Omental fat pad (tissue), 4 donors: ENCODE data around the gene APEX2. TPM values are rescaled to one million over a fixed set of nuclear protein-coding genes. Genes with fewer than 3 reads are reported as not detected.

Source experiments
- ATAC-seq: fragments of 150-250 bp; one replicate; pipeline ENCODE4 v1.9.1; 2016; ENCODE audit warnings: mild to moderate bottlenecking, moderate library complexity; ENCODE audit not compliant: low FRiP score
- DNase-seq: peaks from one replicate; pipeline ENCODE4 v3.0.0-alpha.2; 2019; ENCODE audit warnings: low spot score
- CTCF ChIP-seq, 3 donors: fragments of 450-650 bp; IDR thresholded peaks; one replicate each; pipeline ENCODE4 v1.5.1; 2016 to 2017; ENCODE audit warnings: antibody characterized with exemption in 3 of 3, mild to moderate bottlenecking in 3 of 3, moderate library complexity in 2 of 3
- total RNA-seq, 4 donors: library from RNA; depleted of rRNA; stranded (reverse); fragments of >200 nt; gene quantifications; one replicate each; pipeline ENCODE4 v1.1.0, GENCODE V29; 2016

Gene APEX2
- 10 to 100 TPM in 2 of 4 donors, 1 to 10 TPM in 2; 6.9 to 10.3 (median 9.0) TPM for total RNA-seq

- peak; percentile 95 for ATAC-seq
- DNase-seq, result peak; percentile 46
- TF ChIP-seq CTCF (IDR thresholded peaks at IDR 0.05), result no peak
These were observed at the start of gene APEX2 for GRCh38 chrX:54999717-55000598. Gene APEX2 (plus strand): TSS chrX:55000363. CDS start chrX:55000423, 60 bp downstream.

GRCh38 chrX:54950730-54951375, 49.3 kb upstream of the APEX2 start:
- no peak for ATAC-seq
- no peak for DNase-seq
- no peak for TF ChIP-seq CTCF (IDR thresholded peaks at IDR 0.05)

- no peak for DNase-seq
- TF ChIP-seq CTCF (IDR thresholded peaks at IDR 0.05), result no peak
- no peak for ATAC-seq
These were observed 38.4 kb upstream of the APEX2 start for GRCh38 chrX:54961750-54962149.

- no peak for TF ChIP-seq CTCF (IDR thresholded peaks at IDR 0.05)
- DNase-seq (no peak), ATAC-seq (no peak)
These were observed 35.2 kb upstream of the APEX2 start for GRCh38 chrX:54964766-54965497.

- TF ChIP-seq CTCF (IDR thresholded peaks at IDR 0.05), result no peak
- DNase-seq (no peak), ATAC-seq (no peak)
These were observed 22.8 kb upstream of the APEX2 start for GRCh38 chrX:54977387-54977786.

- DNase-seq, result no peak
- ATAC-seq, result no peak
- TF ChIP-seq CTCF (IDR thresholded peaks at IDR 0.05), result no peak
These were observed 21.7 kb upstream of the APEX2 start for GRCh38 chrX:54978448-54978847.
